Natural killer cell (primary cell): Measurements from ENCODE around the gene ZG16. TPM values are rescaled to one million over a fixed set of nuclear protein-coding genes. Genes with fewer than 3 reads are reported as not detected.

Source experiments
- ATAC-seq, 3 donors: fragments of 150-1000 bp in 2 of 3; fragments of 200-7000 bp in 1 of 3; cut with Tn5 transposase; 1 replicate in 1 of 3; 2 replicates in 2 of 3; pipeline ENCODE4 v1.10.0; 2021; ENCODE audit warnings: mild to moderate bottlenecking in 2 of 3, moderate library complexity in 2 of 3
- DNase-seq, 2 donors: peaks; one replicate each; pipeline versions ENCODE4 v3.0.0 to v3.0.0-alpha.2; 2013 to 2021; ENCODE audit warnings: mixed read lengths in 1 of 2
- H3K27ac ChIP-seq: one replicate; pipeline ENCODE4 v1.5.1; 2013; ENCODE audit warnings: mild to moderate bottlenecking, low read length
- H3K27me3 ChIP-seq: one replicate; pipeline ENCODE4 v1.6.1; 2013; ENCODE audit warnings: low read length; ENCODE audit not compliant: control insufficient read depth, insufficient read depth
- H3K36me3 ChIP-seq: one replicate; pipeline ENCODE4 v1.6.1; 2013; ENCODE audit warnings: low read length; ENCODE audit not compliant: control insufficient read depth, insufficient read depth
- H3K4me1 ChIP-seq: one replicate; pipeline ENCODE4 v1.6.1; 2013; ENCODE audit warnings: low read length; ENCODE audit not compliant: control insufficient read depth, insufficient read depth
- H3K4me3 ChIP-seq: one replicate; pipeline ENCODE4 v1.5.1; 2013; ENCODE audit warnings: low read length
- H3K9me3 ChIP-seq: one replicate; pipeline ENCODE4 v1.6.1; 2013; ENCODE audit warnings: low read length; ENCODE audit not compliant: control insufficient read depth, insufficient read depth
- H3K27ac Mint-ChIP-seq, 2 donors: one replicate each; pipeline ENCODE4 v1.8.0; 2022; ENCODE audit warnings: mild to moderate bottlenecking in 2 of 2, mixed read lengths in 2 of 2, moderate library complexity in 1 of 2
- H3K27me3 Mint-ChIP-seq, 2 donors: one replicate each; pipeline ENCODE4 v1.8.0; 2022; ENCODE audit warnings: low read depth in 2 of 2, mixed read lengths in 2 of 2
- H3K36me3 Mint-ChIP-seq: one replicate; pipeline ENCODE4 v1.8.0; 2022; ENCODE audit warnings: mixed read lengths
- H3K4me1 Mint-ChIP-seq, 2 donors: one replicate each; pipeline ENCODE4 v1.8.0; 2022; ENCODE audit warnings: mixed read lengths in 2 of 2
- H3K4me3 Mint-ChIP-seq: one replicate; pipeline ENCODE4 v1.8.0; 2022; ENCODE audit warnings: mild to moderate bottlenecking, moderate library complexity, mixed read lengths
- H3K9me3 Mint-ChIP-seq, 2 donors: one replicate each; pipeline ENCODE4 v1.8.0; 2022; ENCODE audit warnings: mixed read lengths in 2 of 2
- WGBS: methylation state at CpG from one replicate; pipeline ENCODE4 v1.1.7; 2013; ENCODE audit warnings: missing lambda C conversion rate; ENCODE audit not compliant: insufficient coverage; 5-methylcytosine and 5-hydroxymethylcytosine counted together
- intact Hi-C: fragments of 100-400 bp; cut with micrococcal nuclease; formaldehyde crosslinking; loops from one replicate; pipeline ENCODE4 v1.14.2; 2022
- total RNA-seq, 4 donors: library from RNA; stranded (reverse); fragments of 120-200 nt in 1 of 4; gene quantifications; one replicate each; pipeline versions ENCODE4 v1.2.3 to v1.2.4, GENCODE V29; 2013 to 2022
- TF ChIP-seq, protein P1 (sequence below): fragments of 200-600 bp; IDR thresholded peaks from one replicate; pipeline ENCODE4 v1.8.0; 2022; ENCODE audit warnings: antibody characterized with exemption

ZG16 gene
- total RNA-seq, 3 donors from 2014 or later (not counting 1 experiment from before 2014, with no cell fraction given), result not detected

DNA sequence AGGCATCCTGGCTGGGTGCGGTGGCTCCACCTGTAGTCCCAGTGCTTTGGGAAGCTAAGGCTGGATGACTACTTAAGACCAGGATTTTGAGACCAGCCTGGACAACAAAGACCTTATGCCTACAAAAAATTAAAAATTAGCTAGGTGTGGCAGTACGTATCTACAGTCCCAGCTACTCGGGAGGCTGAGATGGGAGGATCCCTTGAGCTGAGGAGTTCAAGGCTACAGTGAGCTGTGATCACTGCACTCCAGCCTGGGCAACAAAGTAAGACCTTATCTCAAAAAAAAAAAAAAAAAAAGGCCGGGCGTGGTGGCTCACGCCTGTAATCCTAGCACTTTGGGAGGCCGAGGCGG is 48.3 kb downstream of the ZG16 start:
- H3K27ac Mint-ChIP-seq, result no peak overlapping the region
- Histone ChIP-seq H3K4me1 (peaks cover 57% of the 10 kb centered on the region), H3K36me3 (peaks cover 9% of the 10 kb centered on the region), H3K27ac (no peak overlapping the region), H3K27me3 (no peaks in the 10 kb centered on the region), H3K4me3 (no peak overlapping the region), H3K9me3 (no peaks in the 10 kb centered on the region)
- peaks cover 23 to 44% of the 10 kb centered on the region in 2 donors for H3K4me1 Mint-ChIP-seq
- 96% methylated on average over 7 of the region's 8 CpGs for WGBS
- DNase-seq, result no peak
- H3K4me3 Mint-ChIP-seq, result no peak overlapping the region
- ATAC-seq, result no peak
- intact Hi-C loops, result no loop called here
- H3K9me3 Mint-ChIP-seq, result no peaks in the 10 kb centered on the region
- H3K27me3 Mint-ChIP-seq, result no peaks in the 10 kb centered on the region
- TF ChIP-seq, protein P1, sequence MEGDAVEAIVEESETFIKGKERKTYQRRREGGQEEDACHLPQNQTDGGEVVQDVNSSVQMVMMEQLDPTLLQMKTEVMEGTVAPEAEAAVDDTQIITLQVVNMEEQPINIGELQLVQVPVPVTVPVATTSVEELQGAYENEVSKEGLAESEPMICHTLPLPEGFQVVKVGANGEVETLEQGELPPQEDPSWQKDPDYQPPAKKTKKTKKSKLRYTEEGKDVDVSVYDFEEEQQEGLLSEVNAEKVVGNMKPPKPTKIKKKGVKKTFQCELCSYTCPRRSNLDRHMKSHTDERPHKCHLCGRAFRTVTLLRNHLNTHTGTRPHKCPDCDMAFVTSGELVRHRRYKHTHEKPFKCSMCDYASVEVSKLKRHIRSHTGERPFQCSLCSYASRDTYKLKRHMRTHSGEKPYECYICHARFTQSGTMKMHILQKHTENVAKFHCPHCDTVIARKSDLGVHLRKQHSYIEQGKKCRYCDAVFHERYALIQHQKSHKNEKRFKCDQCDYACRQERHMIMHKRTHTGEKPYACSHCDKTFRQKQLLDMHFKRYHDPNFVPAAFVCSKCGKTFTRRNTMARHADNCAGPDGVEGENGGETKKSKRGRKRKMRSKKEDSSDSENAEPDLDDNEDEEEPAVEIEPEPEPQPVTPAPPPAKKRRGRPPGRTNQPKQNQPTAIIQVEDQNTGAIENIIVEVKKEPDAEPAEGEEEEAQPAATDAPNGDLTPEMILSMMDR, result no peak
- H3K36me3 Mint-ChIP-seq, result no peaks in the 10 kb centered on the region

- no peak for DNase-seq
- no peak overlapping the region for H3K4me3 Mint-ChIP-seq
- no peaks in the 10 kb centered on the region for H3K27me3 ChIP-seq
- no peak overlapping the region for H3K27ac ChIP-seq
- no peaks in the 10 kb centered on the region for H3K36me3 Mint-ChIP-seq
- TF ChIP-seq, protein P1, result no peak
- H3K9me3 ChIP-seq, result no peaks in the 10 kb centered on the region
- H3K27ac Mint-ChIP-seq, result no peak overlapping the region
- intact Hi-C loops, result no loop called here
- no peaks in the 10 kb centered on the region for H3K9me3 Mint-ChIP-seq
- H3K4me1 Mint-ChIP-seq, result peaks cover 6 to 18% of the 10 kb centered on the region in 2 donors
- no peak for ATAC-seq
- peaks cover 17% of the 10 kb centered on the region for H3K4me1 ChIP-seq
- H3K27me3 Mint-ChIP-seq, result no peaks in the 10 kb centered on the region
- WGBS, result 96% methylated on average over 11 of the region's 11 CpGs
- no peak overlapping the region for H3K4me3 ChIP-seq
- H3K36me3 ChIP-seq, result peaks cover 40% of the 10 kb centered on the region
Measured at GRCh38 chr16:29830774-29831173, 52.7 kb downstream of the ZG16 start.

GRCh38 chr16:29831490-29831889 is 53.4 kb downstream of the ZG16 start:
- Histone ChIP-seq H3K4me3 (no peak overlapping the region), H3K4me1 (peaks cover 11% of the 10 kb centered on the region), H3K27me3 (no peaks in the 10 kb centered on the region), H3K27ac (no peak overlapping the region), H3K36me3 (peaks cover 40% of the 10 kb centered on the region), H3K9me3 (no peaks in the 10 kb centered on the region)
- intact Hi-C loops, result no loop called here
- Mint-ChIP-seq H3K4me1 (peaks cover 6 to 17% of the 10 kb centered on the region in 2 donors), H3K27me3 (no peaks in the 10 kb centered on the region), H3K9me3 (no peaks in the 10 kb centered on the region), H3K27ac (no peak overlapping the region), H3K4me3 (no peak overlapping the region), H3K36me3 (no peaks in the 10 kb centered on the region)
- TF ChIP-seq, protein P1, result no peak
- DNase-seq (no peak), ATAC-seq (no peak)
- whole genome bisulfite sequencing, result 100% methylated on average over 2 of the region's 2 CpGs

Other genes starting within 250 kb of the ZG16 start
- gene SPN, start 115.0 kb upstream of the ZG16 start, total RNA-seq, result 100 to 1,000 TPM; 373 to 439 (median 435) TPM
- gene QPRT, start 99.1 kb upstream of the ZG16 start, total RNA-seq, result 1 to 10 TPM; 2.5 to 6.3 (median 4.7) TPM
- 100 to 1,000 TPM in 2 of 3 donors, 10 to 100 TPM in 1; 100.0 to 172 (median 146) TPM for gene C16orf54, start 32.3 kb upstream of the ZG16 start, total RNA-seq
- gene KIF22, start 12.5 kb downstream of the ZG16 start, total RNA-seq, result 10 to 100 TPM; 73.4 to 96.0 (median 86.5) TPM
- gene MAZ, start 28.3 kb downstream of the ZG16 start, total RNA-seq, result 100 to 1,000 TPM; 234 to 265 (median 252) TPM
- gene PRRT2, start 33.9 kb downstream of the ZG16 start, total RNA-seq, result 1 to 10 TPM in 1 of 3 donors, under 1 TPM in 2; 0.70 to 1.4 (median 0.91) TPM
- 10 to 100 TPM in 2 of 3 donors, 1 to 10 TPM in 1; 8.9 to 16.2 (median 13.4) TPM for gene PAGR1, start 37.9 kb downstream of the ZG16 start, total RNA-seq
- gene MVP, start 42.2 kb downstream of the ZG16 start, total RNA-seq, result 100 to 1,000 TPM; 154 to 168 (median 163) TPM
- 10 to 100 TPM; 42.3 to 66.9 (median 53.0) TPM for gene CDIPT, start 85.0 kb downstream of the ZG16 start, total RNA-seq
- under 1 TPM in 1 of 3 donors, not detected in 2; 0.14 TPM for gene SEZ6L2, start 121.3 kb downstream of the ZG16 start, total RNA-seq
- not detected for gene ASPHD1, start 122.2 kb downstream of the ZG16 start, total RNA-seq
- gene KCTD13, start 148.0 kb downstream of the ZG16 start, total RNA-seq, result 10 to 100 TPM; 36.1 to 54.0 (median 51.7) TPM
- gene TMEM219, start 183.8 kb downstream of the ZG16 start, total RNA-seq, result 10 to 100 TPM; 50.2 to 69.5 (median 50.8) TPM
- gene TAOK2, start 195.6 kb downstream of the ZG16 start, total RNA-seq, result 10 to 100 TPM; 35.3 to 42.8 (median 41.5) TPM
- 10 to 100 TPM; 11.1 to 13.4 (median 12.7) TPM for gene HIRIP3, start 217.4 kb downstream of the ZG16 start, total RNA-seq
- 100 to 1,000 TPM in 1 of 3 donors, 10 to 100 TPM in 2; 75.0 to 107 (median 99.5) TPM for gene INO80E, start 218.0 kb downstream of the ZG16 start, total RNA-seq
- gene DOC2A, start 232.8 kb downstream of the ZG16 start, total RNA-seq, result not detected
- not detected for gene C16orf92, start 244.9 kb downstream of the ZG16 start, total RNA-seq